GM11168 (cell line): ENCODE results near the gene ULK2.
"Not testable (repeated sequence)": the region's sequence is repeated elsewhere in the genome, so short reads cannot be mapped to it uniquely, and the experiment has no call there.

Experiments
- in situ Hi-C: fragments of 300-500 bp; cut with MboI; formaldehyde crosslinking; loops from one replicate; pipeline ENCODE4 v1.12.0; 2022; ENCODE audit warnings: low sequenced_read_pairs; ENCODE audit not compliant: unreplicated experiment

ULK2 gene

DNA sequence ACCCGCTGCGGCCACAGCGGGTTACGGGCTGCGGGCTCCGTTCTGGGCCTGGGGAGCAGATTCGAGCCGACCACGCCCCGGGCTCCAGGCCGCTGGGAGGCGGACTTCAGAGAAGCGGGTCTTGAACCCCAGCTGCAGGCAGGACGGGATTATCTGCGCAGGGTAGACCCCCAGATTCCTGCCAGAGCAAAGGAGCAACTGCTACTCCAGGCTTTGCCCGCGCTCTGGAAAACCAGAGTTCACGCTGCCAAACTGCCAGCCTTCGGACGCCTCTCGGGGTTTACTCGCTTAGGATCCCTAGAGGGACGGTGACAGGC lies 301 bp upstream of the ULK2 start:
- in situ Hi-C loops, result no loop called here

GRCh38 chr17:19867079-19867328 lies 732 bp downstream of the ULK2 start:
- in situ Hi-C loops, result no loop called here

GRCh38 chr17:19865021-19865420 lies 2.7 kb downstream of the ULK2 start:
- in situ Hi-C loops, result no loop called here

- in situ Hi-C loops, result not testable (repeated sequence)
These were observed 7.0 kb downstream of the ULK2 start for GRCh38 chr17:19860647-19861177.

GRCh38 chr17:19857640-19858039 lies 10.1 kb downstream of the ULK2 start:
- in situ Hi-C loops, result no loop called here

DNA sequence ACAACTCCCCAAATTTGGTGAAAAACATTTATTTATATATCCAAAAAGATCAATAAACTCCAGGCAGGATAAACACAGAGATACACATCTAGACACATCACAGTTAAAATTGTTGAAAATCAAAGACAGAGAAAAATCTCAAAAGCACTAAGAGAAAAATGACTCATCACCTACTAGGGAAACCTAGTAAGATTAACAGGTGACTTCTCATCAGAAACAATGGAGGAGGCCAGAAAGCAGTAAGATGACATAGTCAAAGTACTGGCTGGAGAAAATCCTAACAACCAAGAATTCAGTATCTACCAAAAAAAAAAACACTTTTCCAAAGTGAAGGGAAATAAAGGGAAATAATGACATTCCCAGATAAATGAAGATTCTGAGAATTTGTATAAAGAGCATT lies 33.8 kb downstream of the ULK2 start:
- in situ Hi-C loops, result no loop called here

DNA sequence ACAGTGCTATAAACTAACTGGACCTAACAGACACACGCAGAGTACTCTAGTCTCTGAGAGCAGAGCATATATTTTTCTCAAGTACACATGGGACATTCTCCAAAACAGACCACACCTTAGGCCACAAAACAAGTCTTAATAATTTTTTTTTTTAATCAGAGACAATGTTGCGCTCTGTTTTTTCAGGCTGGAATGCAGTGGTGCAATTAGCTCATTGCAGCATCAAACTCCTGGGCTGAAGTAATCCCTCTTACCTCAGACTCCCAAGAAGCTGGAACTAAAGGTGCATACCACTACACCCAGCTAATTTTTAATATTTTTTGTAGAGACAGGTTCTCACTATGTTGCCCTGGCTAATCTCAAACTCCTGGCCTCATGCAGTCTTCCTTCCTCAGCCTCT lies 37.7 kb downstream of the ULK2 start:
- in situ Hi-C loops, result no loop called here

DNA sequence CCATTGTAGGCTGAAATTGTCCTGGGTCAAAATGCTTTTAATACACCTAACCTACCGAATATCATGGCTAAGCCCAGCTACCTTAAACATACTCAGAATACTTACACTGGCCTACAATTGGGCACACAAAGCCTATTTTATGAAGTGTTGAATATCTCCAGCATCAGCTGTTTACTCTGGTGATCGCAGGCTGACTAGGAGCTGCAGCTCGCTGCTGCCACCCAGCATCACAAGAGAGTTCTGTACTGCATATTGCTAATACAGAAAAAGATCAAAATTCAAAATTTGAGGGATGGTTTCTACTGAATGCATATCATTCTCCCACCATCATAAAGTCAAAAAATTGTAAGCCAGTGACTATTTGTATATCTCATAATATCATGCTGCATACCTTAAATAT lies 55.3 kb downstream of the ULK2 start:
- in situ Hi-C loops, result no loop called here

GRCh38 chr17:19805006-19805405 lies 62.7 kb downstream of the ULK2 start:
- in situ Hi-C loops, result no loop called here

DNA sequence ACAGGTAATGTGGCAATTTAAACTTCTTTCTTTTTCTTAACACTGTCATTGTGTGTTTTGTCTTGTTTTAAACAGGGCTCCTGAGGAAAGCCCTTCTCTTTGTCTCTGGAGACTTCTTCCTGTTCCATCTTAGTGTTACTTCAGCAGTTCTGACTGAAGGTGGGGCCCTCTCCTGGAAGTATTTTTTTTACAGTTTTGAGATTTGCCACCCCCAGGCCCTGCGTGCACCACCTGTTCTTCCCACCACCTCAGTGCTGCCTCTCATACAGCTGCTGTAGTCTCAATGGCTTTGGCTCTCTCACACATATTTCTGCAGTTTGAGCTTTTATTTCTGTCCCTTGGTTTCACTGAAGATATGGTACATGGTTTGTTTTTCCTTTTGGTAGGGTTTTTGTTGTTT lies 67.2 kb downstream of the ULK2 start:
- in situ Hi-C loops, result no loop called here

GRCh38 chr17:19799796-19800195 lies 67.9 kb downstream of the ULK2 start:
- in situ Hi-C loops, result no loop called here

DNA sequence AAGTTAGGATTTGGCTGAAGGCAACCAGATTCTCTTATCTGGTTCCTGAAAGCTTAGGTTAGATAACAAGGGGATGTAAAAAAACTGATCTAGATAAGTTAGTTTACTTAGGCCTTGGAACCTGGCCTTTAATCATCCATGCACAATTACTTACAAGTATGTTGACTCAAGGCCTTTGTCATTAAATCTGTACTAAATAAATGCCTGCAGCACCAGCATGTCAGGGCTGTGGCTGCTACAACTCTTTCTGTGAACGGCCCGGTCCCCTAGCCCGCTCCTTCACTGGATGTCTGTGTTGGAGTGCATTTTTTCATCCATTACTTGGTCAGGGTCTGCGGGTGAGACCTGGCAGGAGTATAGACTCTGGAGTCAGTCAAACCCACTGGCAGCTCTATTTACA lies 71.3 kb downstream of the ULK2 start:
- in situ Hi-C loops, result no loop called here

GRCh38 chr17:19791918-19792550 lies 75.7 kb downstream of the ULK2 start:
- in situ Hi-C loops, result no loop called here

GRCh38 chr17:19787733-19788357 lies 79.9 kb downstream of the ULK2 start:
- in situ Hi-C loops, result no loop called here

DNA sequence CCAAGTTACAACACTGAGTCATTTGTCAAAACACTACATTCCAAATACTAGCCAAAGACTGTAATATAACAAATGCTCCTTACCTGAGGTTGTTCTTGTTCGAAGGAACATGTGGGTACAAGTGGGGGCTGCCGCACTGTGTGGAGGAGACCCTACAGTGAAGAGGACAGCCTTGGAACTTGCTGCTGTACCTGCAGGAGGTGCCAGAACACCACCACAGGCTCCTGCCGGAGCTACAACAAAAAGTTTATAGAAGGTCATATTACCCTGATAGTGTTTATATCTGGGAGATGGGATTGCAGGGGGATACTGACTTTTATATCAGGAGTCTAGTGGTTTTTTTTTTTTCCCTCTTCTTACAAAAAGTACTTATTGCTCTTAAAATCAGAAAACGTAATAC lies 81.9 kb downstream of the ULK2 start:
- in situ Hi-C loops, result no loop called here

DNA sequence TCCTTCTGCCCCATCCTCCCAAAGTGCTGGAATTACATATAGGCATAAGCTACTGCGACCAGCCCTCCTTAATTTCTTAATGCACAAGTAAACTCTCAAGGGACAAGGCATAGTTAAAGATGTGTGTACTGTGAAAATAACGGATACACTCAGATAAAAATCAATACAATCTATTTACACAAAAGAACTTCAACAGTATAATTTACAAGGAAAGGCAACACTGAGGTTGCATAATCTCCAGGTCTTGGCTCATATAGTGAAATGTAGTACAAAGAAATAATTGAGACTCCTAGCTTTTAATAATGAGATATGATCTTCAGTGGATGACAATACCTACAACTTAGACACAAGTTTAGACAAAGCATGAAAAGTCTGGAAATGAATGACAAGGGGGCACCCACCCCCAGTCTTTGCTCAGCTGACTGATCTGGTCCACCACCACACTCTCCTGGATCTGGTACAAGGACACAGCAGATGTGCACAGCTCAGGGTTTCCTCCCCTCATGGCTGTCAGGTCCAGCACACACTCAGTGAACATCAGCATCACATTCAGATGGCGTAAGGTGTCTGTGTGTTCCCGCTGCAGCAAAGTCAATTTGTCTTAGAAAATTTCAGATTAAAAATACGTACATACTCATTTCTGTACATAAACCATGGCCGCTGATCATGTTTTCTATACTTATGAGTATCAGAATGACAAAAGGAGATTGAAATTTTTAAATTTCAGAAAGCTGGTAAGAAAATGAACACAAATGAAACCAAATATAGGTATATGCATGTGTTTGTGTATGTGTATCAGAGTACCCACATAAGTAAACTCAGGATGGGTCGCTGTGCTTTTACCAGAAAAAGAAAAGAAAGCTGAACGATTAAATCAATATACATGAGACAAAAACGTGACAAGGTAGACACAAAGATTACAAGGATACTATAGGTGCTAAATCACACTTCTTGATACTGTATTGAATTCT lies 86.0 kb downstream of the ULK2 start:
- in situ Hi-C loops, result no loop called here

DNA sequence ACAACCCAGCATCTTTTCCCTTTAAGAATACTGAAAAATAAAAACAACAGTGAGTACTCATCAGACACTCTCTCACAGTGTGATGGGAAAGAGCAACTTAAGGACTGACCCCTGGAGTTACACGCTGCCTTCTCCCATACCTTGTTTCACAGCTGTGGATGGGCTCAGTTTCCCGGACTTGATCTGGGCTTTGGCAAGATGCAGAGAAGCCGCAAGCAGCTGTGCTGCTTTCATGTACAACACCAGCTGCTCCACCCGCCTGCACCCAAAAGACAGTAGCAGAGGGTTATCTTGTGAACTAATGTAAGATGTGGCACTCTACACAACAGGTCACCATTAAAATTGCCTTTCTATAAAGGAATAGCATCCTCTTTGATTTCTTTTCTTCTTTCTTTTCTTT lies 86.9 kb downstream of the ULK2 start:
- in situ Hi-C loops, result no loop called here

GRCh38 chr17:19773534-19773933 lies 94.2 kb downstream of the ULK2 start:
- in situ Hi-C loops, result loop anchor here (25.0 kb wide), 1 partner anchor 411 kb away; the partner anchor contains the start of gene B9D1

GRCh38 chr17:19771971-19772630 lies 95.6 kb downstream of the ULK2 start:
- in situ Hi-C loops, result loop anchor here (25.0 kb wide), 1 partner anchor 410 kb away; the partner anchor contains the start of gene B9D1

GRCh38 chr17:19770985-19771735 lies 96.6 kb downstream of the ULK2 start:
- in situ Hi-C loops, result loop anchor here (25.0 kb wide), 1 partner anchor 409 kb away; the partner anchor contains the start of gene B9D1
